ENCODE results near the gene EIF3M. TPM values are rescaled to one million over a fixed set of nuclear protein-coding genes. Genes with fewer than 3 reads are reported as not detected.

EIF3M gene
- total RNA-seq, 1 donor from 2014 or later: 348 TPM

GRCh38 chr11:32613500-32614151 lies 30.0 kb downstream of the EIF3M start:
- no peak for DNase-seq
- peaks cover 3% of the 10 kb centered on the region for H3K27me3 Mint-ChIP-seq
- H3K9me3 Mint-ChIP-seq: peaks cover under 1% of the 10 kb centered on the region
- H3K4me3 Mint-ChIP-seq: no peak overlapping the region
- peaks cover 1% of the 10 kb centered on the region for H3K4me1 Mint-ChIP-seq
- peaks cover 12% of the 10 kb centered on the region for H3K36me3 Mint-ChIP-seq (ENCODE audit: low read depth)
- intact Hi-C loops (cut with micrococcal nuclease): no loop called here
- H3K27ac Mint-ChIP-seq: no peak overlapping the region

- H3K27ac Mint-ChIP-seq: no peak overlapping the region
- peaks cover 4% of the 10 kb centered on the region for H3K9me3 Mint-ChIP-seq
- no peak overlapping the region for H3K4me3 Mint-ChIP-seq
- DNase-seq: no peak
- no peaks in the 10 kb centered on the region for H3K4me1 Mint-ChIP-seq
- H3K27me3 Mint-ChIP-seq: peaks cover 3% of the 10 kb centered on the region
- intact Hi-C loops (cut with micrococcal nuclease): no loop called here
- H3K36me3 Mint-ChIP-seq (ENCODE audit: low read depth): no peaks in the 10 kb centered on the region
These were observed 31.8 kb downstream of the EIF3M start for GRCh38 chr11:32615422-32615821.

- Mint-ChIP-seq H3K4me1 (no peaks in the 10 kb centered on the region), H3K9me3 (peaks cover 4% of the 10 kb centered on the region), H3K4me3 (no peak overlapping the region), H3K36me3 (ENCODE audit: low read depth) (no peaks in the 10 kb centered on the region), H3K27ac (no peak overlapping the region), H3K27me3 (peaks cover 3% of the 10 kb centered on the region)
- intact Hi-C loops (cut with micrococcal nuclease): no loop called here
- DNase-seq: no peak
These were observed 33.3 kb downstream of the EIF3M start for GRCh38 chr11:32616903-32617302.

- Mint-ChIP-seq H3K4me3 (no peak overlapping the region), H3K4me1 (no peaks in the 10 kb centered on the region), H3K9me3 (no peaks in the 10 kb centered on the region), H3K27ac (no peak overlapping the region), H3K27me3 (no peaks in the 10 kb centered on the region), H3K36me3 (ENCODE audit: low read depth) (no peaks in the 10 kb centered on the region)
- intact Hi-C loops (cut with micrococcal nuclease): no loop called here
- DNase-seq: no peak
These were observed 47.2 kb downstream of the EIF3M start for GRCh38 chr11:32630844-32631243.

GRCh38 chr11:32635819-32636218 lies 52.2 kb downstream of the EIF3M start:
- no peak overlapping the region for H3K4me3 Mint-ChIP-seq
- no peaks in the 10 kb centered on the region for H3K9me3 Mint-ChIP-seq
- H3K36me3 Mint-ChIP-seq (ENCODE audit: low read depth): no peaks in the 10 kb centered on the region
- H3K27me3 Mint-ChIP-seq: peaks cover 8% of the 10 kb centered on the region
- H3K4me1 Mint-ChIP-seq: no peaks in the 10 kb centered on the region
- DNase-seq: no peak
- intact Hi-C loops (cut with micrococcal nuclease): no loop called here
- no peak overlapping the region for H3K27ac Mint-ChIP-seq

- Mint-ChIP-seq H3K36me3 (ENCODE audit: low read depth) (no peaks in the 10 kb centered on the region), H3K4me3 (no peak overlapping the region), H3K9me3 (no peaks in the 10 kb centered on the region), H3K4me1 (no peaks in the 10 kb centered on the region), H3K27me3 (peaks cover 11% of the 10 kb centered on the region), H3K27ac (no peak overlapping the region)
- intact Hi-C loops (cut with micrococcal nuclease): no loop called here
- DNase-seq: no peak
These were observed 57.7 kb downstream of the EIF3M start for GRCh38 chr11:32641361-32641760.

- no peak for DNase-seq
- no peaks in the 10 kb centered on the region for H3K4me1 Mint-ChIP-seq
- intact Hi-C loops (cut with micrococcal nuclease): no loop called here
- no peak overlapping the region for H3K27ac Mint-ChIP-seq
- no peaks in the 10 kb centered on the region for H3K36me3 Mint-ChIP-seq (ENCODE audit: low read depth)
- H3K9me3 Mint-ChIP-seq: no peaks in the 10 kb centered on the region
- no peak overlapping the region for H3K4me3 Mint-ChIP-seq
- peaks cover 8% of the 10 kb centered on the region for H3K27me3 Mint-ChIP-seq
These were observed 59.9 kb downstream of the EIF3M start for GRCh38 chr11:32643526-32643925.

Other genes with a start within 250 kb of the EIF3M start
- gene WT1, start 148.3 kb upstream of the EIF3M start, total RNA-seq: not detected in 2 replicates
- not detected in 2 replicates for gene CCDC73, start 210.8 kb downstream of the EIF3M start, total RNA-seq
- 0.56 and 0.85 TPM in 2 replicates for gene PRRG4, start 246.1 kb downstream of the EIF3M start, total RNA-seq